A549 (cell line): ENCODE data around the gene PELI2. TPM values are rescaled to one million over a fixed set of nuclear protein-coding genes. Genes with fewer than 3 reads are reported as not detected.

Experiments
- ATAC-seq, 2 experiments: fragments of 200-7000 bp in 1 of 2; fragments of >200 bp in 1 of 2; cut with Nextera tagmentation in 1 of 2; cut with Tn5 transposase in 1 of 2; 3 replicates each; pipeline versions ENCODE4 v1.8.0 to v1.9.1; 2018 to 2020; ENCODE audit warnings: mild to moderate bottlenecking in 1 of 2, moderate library complexity in 1 of 2
- CTCF ChIA-PET: fragments of 300-600 bp; sonication (Branson Sonifier 250); formaldehyde crosslinking; extraction: SDS; loops from one replicate; lab custom pipeline; 2021; ENCODE audit warnings: antibody characterized with exemption, inconsistent platforms; lab: Yijun Ruan, JAX
- POLR2A ChIA-PET: fragments of 350-600 bp; formaldehyde crosslinking; extraction: SDS; loops from one replicate; lab custom pipeline; 2021; ENCODE audit warnings: antibody characterized with exemption, inconsistent platforms; lab: Yijun Ruan, JAX
- DNase-seq, 2 experiments: peaks; one replicate each; pipeline versions ENCODE4 v3.0.0 to v3.0.0-alpha.2; 2011 to 2016; ENCODE audit warnings: low read depth in 1 of 2, low spot score in 1 of 2
- FAIRE-seq: peaks from 2 replicates; lab custom pipeline; 2011; peaks lifted over from hg19 to GRCh38; lab: Jason Lieb, UNC
- H3K27ac ChIP-seq, 2 experiments: fragments of >200 bp; sonication (Bioruptor Twin); formaldehyde crosslinking; 3 replicates each; pipeline ENCODE4 v1.5.1; 2016 to 2017
- H3K4me1 ChIP-seq: fragments of >200 bp; sonication (Bioruptor Twin); formaldehyde crosslinking; 3 replicates; pipeline ENCODE4 v1.6.1; 2016
- H3K4me2 ChIP-seq: fragments of >200 bp; sonication (Bioruptor Twin); formaldehyde crosslinking; 3 replicates; pipeline ENCODE4 v1.6.1; 2016
- H3K4me3 ChIP-seq: fragments of >200 bp; sonication (Bioruptor Twin); formaldehyde crosslinking; 3 replicates; pipeline ENCODE4 v1.5.1; 2016
- H3K9me3 ChIP-seq: fragments of >200 bp; sonication (Bioruptor Twin); formaldehyde crosslinking; 3 replicates; pipeline ENCODE4 v1.6.1; 2016
- BHLHE40 ChIP-seq: IDR thresholded peaks from 2 replicates; pipeline ENCODE4 v1.6.1; 2012; ENCODE audit warnings: low read depth, low read length, inconsistent platforms
- CEBPB ChIP-seq, 2 experiments: fragments of >200 bp in 1 of 2; sonication (Bioruptor Twin) in 1 of 2; formaldehyde crosslinking in 1 of 2; IDR thresholded peaks; 2 replicates each; pipeline ENCODE4 v1.6.1; 2012 to 2016
- EHF ChIP-seq: fragments of 250-450 bp; sonication (Bioruptor Pico); IDR thresholded peaks from 2 replicates; pipeline ENCODE4 v1.5.0; 2020; ENCODE audit warnings: mild to moderate bottlenecking
- ESRRA ChIP-seq: fragments of 150-350 bp; IDR thresholded peaks from 2 replicates; pipeline ENCODE4 v1.6.1; 2014; ENCODE audit warnings: mild to moderate bottlenecking, low read length, borderline replicate concordance
- FOSB ChIP-seq: fragments of 250-450 bp; sonication (Bioruptor Pico); IDR thresholded peaks from 2 replicates; pipeline ENCODE4 v1.5.0; 2020; ENCODE audit warnings: mild to moderate bottlenecking, moderate library complexity
- FOXS1 ChIP-seq: fragments of 250-450 bp; sonication (Bioruptor Pico); IDR thresholded peaks from 2 replicates; pipeline ENCODE4 v1.5.0; 2020; ENCODE audit warnings: mild to moderate bottlenecking, moderate library complexity
- HDAC2 ChIP-seq: fragments of 200-600 bp; sonication (generic); IDR thresholded peaks from 2 replicates; pipeline ENCODE4 v1.6.1; 2016
- HEYL ChIP-seq: fragments of 250-450 bp; sonication (Bioruptor Pico); IDR thresholded peaks from 2 replicates; pipeline ENCODE4 v1.8.0; 2021; ENCODE audit warnings: mild to moderate bottlenecking, moderate library complexity
- HOXA7 ChIP-seq: fragments of 250-450 bp; sonication (Bioruptor Pico); IDR thresholded peaks from 2 replicates; pipeline ENCODE4 v1.5.0; 2020; ENCODE audit warnings: mild to moderate bottlenecking, moderate library complexity
- KDM5A ChIP-seq: fragments of 200-600 bp; sonication (generic); IDR thresholded peaks from 2 replicates; pipeline ENCODE4 v1.6.1; 2016; ENCODE audit warnings: antibody characterized with exemption, mild to moderate bottlenecking
- MAFK ChIP-seq: fragments of 450-650 bp; IDR thresholded peaks from 2 replicates; pipeline ENCODE4 v1.6.1; 2014; ENCODE audit not compliant: partially characterized antibody
- MYC ChIP-seq: IDR thresholded peaks from 2 replicates; pipeline ENCODE4 v1.6.1; 2012; ENCODE audit warnings: mild to moderate bottlenecking, inconsistent platforms, low read length, improper control_type of control experiment, borderline replicate concordance
- SMC3 ChIP-seq: fragments of >200 bp; sonication (Bioruptor Twin); formaldehyde crosslinking; IDR thresholded peaks from 3 replicates; pipeline ENCODE4 v1.6.1; 2018; ENCODE audit warnings: inconsistent platforms
- ZC3H11A ChIP-seq: fragments of 450-650 bp; IDR thresholded peaks from 2 replicates; pipeline ENCODE4 v1.6.1; 2014; ENCODE audit warnings: antibody characterized with exemption, mild to moderate bottlenecking
- ZFP36 ChIP-seq: fragments of 450-650 bp; IDR thresholded peaks from 2 replicates; pipeline ENCODE4 v1.6.1; 2014; ENCODE audit warnings: borderline replicate concordance; ENCODE audit not compliant: partially characterized antibody
- WGBS: methylation state at CpG from one replicate; pipeline ENCODE4 v1.1.6; 2017; ENCODE audit errors: missing lambda C conversion rate; 5-methylcytosine and 5-hydroxymethylcytosine counted together
- polyA plus RNA-seq, 4 experiments: library from polyadenylated mRNA; depleted of rRNA in 3 of 4; stranded (reverse); fragments of >200 nt; fragmentation: RNase III in 1 of 4; extraction: RNeasy Plus Mini Kit Qiagen cat#74134 plus additional on column Dnase treatment in 1 of 4; gene quantifications; 2 replicates in 3 of 4; 3 replicates in 1 of 4; pipeline ENCODE4 v1.2.3, GENCODE V29; 2011 to 2017
- TF ChIP-seq, protein P1 (sequence below): fragments of >200 bp; sonication (Bioruptor Twin); formaldehyde crosslinking; IDR thresholded peaks from 3 replicates; pipeline ENCODE4 v1.5.1; 2016
- TF ChIP-seq, protein P2 (sequence below): fragments of 150-350 bp; IDR thresholded peaks from 2 replicates; pipeline ENCODE4 v1.6.1; 2014; ENCODE audit warnings: low read depth, mild to moderate bottlenecking, low read length
- TF ChIP-seq, protein P3 (sequence below): fragments of >200 bp; sonication (Bioruptor Twin); formaldehyde crosslinking; IDR thresholded peaks from 2 replicates; pipeline ENCODE4 v1.6.1; 2016

PELI2 gene
- polyA plus RNA-seq, 2 of the 4 experiments (the other 2 are of a cell fraction): 0.93 to 7.2 TPM

DNA sequence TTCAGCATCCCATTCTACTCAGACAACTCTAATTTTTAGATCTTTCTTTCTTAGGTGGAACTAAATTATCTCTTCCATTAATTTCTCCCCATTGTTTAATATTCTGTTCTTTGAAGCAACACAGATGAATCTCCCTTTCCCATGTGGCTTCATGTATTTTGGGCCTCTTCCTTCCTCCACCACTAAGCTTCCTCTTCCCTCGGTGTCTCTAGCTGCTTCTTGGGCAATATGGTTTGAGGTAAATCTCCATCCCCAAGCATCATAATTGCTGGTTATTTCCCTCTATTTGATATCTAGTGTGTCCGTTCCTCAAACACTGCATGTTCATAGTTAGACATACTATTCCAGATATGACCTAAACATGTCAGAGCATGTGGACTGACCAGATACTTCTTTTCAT lies 119.2 kb downstream of the PELI2 start:
- Histone ChIP-seq H3K4me2 (no peak overlapping the region), H3K9me3 (no peaks in the 10 kb centered on the region), H3K4me3 (no peak overlapping the region), H3K27ac (no peak overlapping the region), H3K4me1 (peaks cover 5% of the 10 kb centered on the region; the same call in 2 of the 3 replicates)
- DNase-seq: no peak
- no peak for FAIRE-seq
- TF ChIP-seq HDAC2: no peak
- TF ChIP-seq, protein P1, sequence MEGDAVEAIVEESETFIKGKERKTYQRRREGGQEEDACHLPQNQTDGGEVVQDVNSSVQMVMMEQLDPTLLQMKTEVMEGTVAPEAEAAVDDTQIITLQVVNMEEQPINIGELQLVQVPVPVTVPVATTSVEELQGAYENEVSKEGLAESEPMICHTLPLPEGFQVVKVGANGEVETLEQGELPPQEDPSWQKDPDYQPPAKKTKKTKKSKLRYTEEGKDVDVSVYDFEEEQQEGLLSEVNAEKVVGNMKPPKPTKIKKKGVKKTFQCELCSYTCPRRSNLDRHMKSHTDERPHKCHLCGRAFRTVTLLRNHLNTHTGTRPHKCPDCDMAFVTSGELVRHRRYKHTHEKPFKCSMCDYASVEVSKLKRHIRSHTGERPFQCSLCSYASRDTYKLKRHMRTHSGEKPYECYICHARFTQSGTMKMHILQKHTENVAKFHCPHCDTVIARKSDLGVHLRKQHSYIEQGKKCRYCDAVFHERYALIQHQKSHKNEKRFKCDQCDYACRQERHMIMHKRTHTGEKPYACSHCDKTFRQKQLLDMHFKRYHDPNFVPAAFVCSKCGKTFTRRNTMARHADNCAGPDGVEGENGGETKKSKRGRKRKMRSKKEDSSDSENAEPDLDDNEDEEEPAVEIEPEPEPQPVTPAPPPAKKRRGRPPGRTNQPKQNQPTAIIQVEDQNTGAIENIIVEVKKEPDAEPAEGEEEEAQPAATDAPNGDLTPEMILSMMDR: no peak
- TF ChIP-seq CEBPB (IDR thresholded peaks at IDR 0.05): no peak
- whole genome bisulfite sequencing: 47% methylated on average over 2 of the region's 2 CpGs
- ATAC-seq: no peak
- CTCF ChIA-PET: interaction anchor here (1.4 kb wide), 1 partner anchor 103 kb away, joined by 3 read pairs; no protein-coding TSS in a partner anchor
- POLR2A ChIA-PET: no interaction called here

DNA sequence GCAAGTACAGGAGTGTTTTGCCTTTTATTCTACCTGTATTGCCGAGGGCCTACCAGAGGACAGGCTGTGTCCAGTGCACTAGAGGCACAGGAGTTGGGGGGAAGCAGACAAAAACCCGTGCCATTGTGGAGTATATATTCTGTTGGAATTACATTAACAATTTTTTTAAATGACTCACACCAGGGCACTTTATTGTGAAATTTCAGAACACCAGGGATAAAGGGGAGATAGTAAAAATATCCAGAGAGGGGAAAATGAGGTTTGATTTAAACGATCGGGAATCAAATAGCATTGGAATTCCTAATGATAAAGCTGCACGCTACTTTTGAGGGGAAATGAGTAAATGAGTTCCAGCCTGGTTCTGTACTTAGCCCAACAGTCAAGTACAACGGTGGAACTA lies 123.2 kb downstream of the PELI2 start:
- Histone ChIP-seq H3K27ac (no peak overlapping the region), H3K4me2 (no peak overlapping the region), H3K9me3 (no peaks in the 10 kb centered on the region), H3K4me3 (no peak overlapping the region), H3K4me1 (peaks cover 27% of the 10 kb centered on the region)
- ATAC-seq: no peak
- no peak for DNase-seq
- no peak for FAIRE-seq
- TF ChIP-seq BHLHE40: no peak
- TF ChIP-seq ZFP36: no peak
- POLR2A ChIA-PET: no interaction called here
- CTCF ChIA-PET: interaction anchor here (0.8 to 1.3 kb wide), 2 partner anchors 21 to 795 kb away, joined by 4 to 5 read pairs; no protein-coding TSS in a partner anchor
- WGBS: 70% methylated on average over 6 of the region's 6 CpGs

DNA sequence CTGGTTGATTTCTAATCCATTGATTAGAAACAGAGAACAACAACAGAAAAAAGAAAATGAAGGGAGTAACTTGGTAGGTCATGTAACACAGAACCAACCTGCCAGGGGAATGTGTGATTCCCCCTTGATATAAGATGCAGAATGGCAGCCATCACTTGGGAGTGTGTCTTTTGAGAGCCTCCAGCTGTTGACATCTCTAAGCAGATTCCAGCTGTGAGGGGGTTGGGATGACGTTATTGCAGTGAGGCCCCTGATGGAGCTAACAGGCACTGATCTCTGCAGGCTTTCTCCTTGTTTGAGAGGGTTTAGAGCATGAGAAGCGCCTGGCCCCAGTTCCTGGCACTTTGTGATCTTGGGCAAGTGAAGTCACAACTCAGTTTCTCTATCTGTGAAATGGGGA lies 124.9 kb downstream of the PELI2 start:
- ChIA-PET CTCF (interaction anchor here (0.9 to 1.4 kb wide), 4 partner anchors 11 to 112 kb away, joined by 4 read pairs; no protein-coding TSS in a partner anchor), POLR2A (no interaction called here)
- peaks cover 27% of the 10 kb centered on the region for H3K4me1 ChIP-seq
- ATAC-seq (no peak), DNase-seq (no peak), FAIRE-seq (no peak)
- WGBS: 86% methylated on average over 2 of the region's 2 CpGs
- H3K4me2 ChIP-seq: peak overlapping the region; percentile 61; the same call in 2 of the 3 replicates
- TF ChIP-seq MYC: no peak
- no peak for TF ChIP-seq FOSB
- no peak for TF ChIP-seq HEYL (CRISPR knock-in tag)
- no peak for TF ChIP-seq ZC3H11A
- TF ChIP-seq HOXA7 (CRISPR knock-in tag): no peak
- TF ChIP-seq ESRRA: no peak
- TF ChIP-seq KDM5A: no peak
- no peak for TF ChIP-seq FOXS1 (CRISPR knock-in tag)
- TF ChIP-seq, protein P2, sequence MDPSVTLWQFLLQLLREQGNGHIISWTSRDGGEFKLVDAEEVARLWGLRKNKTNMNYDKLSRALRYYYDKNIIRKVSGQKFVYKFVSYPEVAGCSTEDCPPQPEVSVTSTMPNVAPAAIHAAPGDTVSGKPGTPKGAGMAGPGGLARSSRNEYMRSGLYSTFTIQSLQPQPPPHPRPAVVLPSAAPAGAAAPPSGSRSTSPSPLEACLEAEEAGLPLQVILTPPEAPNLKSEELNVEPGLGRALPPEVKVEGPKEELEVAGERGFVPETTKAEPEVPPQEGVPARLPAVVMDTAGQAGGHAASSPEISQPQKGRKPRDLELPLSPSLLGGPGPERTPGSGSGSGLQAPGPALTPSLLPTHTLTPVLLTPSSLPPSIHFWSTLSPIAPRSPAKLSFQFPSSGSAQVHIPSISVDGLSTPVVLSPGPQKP: no peak
- TF ChIP-seq, protein P3, sequence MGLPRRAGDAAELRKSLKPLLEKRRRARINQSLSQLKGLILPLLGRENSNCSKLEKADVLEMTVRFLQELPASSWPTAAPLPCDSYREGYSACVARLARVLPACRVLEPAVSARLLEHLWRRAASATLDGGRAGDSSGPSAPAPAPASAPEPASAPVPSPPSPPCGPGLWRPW: no peak
- TF ChIP-seq EHF: no peak
- no peak for TF ChIP-seq SMC3
- no peak for TF ChIP-seq MAFK
- H3K4me3 ChIP-seq: no peak overlapping the region
- H3K9me3 ChIP-seq: no peaks in the 10 kb centered on the region
- peak overlapping the region; percentile 45 to 62; a peak in 3 of 6 replicates for H3K27ac ChIP-seq
